HG03354 (cell line): ENCODE measurements around the gene TMEM132C.
"Not testable (repeated sequence)": the region's sequence is repeated elsewhere in the genome, so short reads cannot be mapped to it uniquely, and the experiment has no call there.

Experiments used
- ATAC-seq: cut with Tn5 transposase; IDR thresholded peaks from one replicate; pipeline ENCODE4 v1.9.1; 2021; ENCODE audit warnings: mild to moderate bottlenecking; ENCODE audit not compliant: unreplicated experiment, poor library complexity, severe bottlenecking

Gene TMEM132C

GRCh38 chr12:128267131-128267622, at the start of gene TMEM132C:
Gene TMEM132C, plus strand, starts transcription at chr12:128267170. Its CDS starts 233 bp downstream, at chr12:128267403.
- no peak for ATAC-seq

GRCh38 chr12:128224226-128224625, 42.7 kb upstream of the TMEM132C start:
- no peak for ATAC-seq

GRCh38 chr12:128228581-128228980, 38.4 kb upstream of the TMEM132C start:
- ATAC-seq = no peak

GRCh38 chr12:128235635-128236417, 31.1 kb upstream of the TMEM132C start:
- ATAC-seq = no peak

DNA sequence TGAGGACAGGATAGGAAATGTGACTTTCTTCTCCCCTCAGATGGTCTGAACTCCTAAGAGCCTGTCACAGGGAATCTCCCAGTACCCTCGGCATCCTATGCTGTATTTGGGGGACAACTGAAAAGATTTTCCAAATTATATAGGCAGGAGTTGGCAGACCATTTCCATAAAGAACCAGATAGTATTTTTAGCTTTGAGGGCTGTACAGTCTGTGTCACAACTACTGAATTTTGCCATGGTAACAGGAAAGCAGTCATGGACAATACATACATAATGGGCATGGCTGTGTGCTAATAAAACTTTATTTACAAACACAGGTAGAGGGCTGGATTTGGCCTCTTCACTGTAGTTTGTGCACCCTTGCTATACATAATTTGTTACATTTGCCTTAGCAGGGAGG, 30.4 kb upstream of the TMEM132C start:
- ATAC-seq = no peak

DNA sequence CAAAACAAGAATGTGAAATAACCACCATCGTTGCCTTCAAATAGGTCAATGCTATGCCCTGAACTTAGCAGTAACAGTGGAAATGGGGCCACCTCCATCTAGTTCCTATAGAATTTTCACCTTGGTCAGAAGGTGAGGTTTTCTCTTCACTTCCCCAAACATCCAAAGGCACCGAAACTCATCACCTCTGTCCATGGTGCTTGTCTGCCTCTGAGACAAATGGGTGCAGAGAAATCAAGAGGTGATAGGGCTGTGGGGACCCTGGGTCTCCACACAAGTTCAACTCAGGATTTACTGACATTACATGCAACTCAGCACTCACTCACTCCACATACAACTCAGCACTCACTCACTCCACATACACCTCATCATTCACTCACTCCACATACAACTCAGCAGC, 26.2 kb upstream of the TMEM132C start:
- ATAC-seq = no peak

- no peak for ATAC-seq
Measured at GRCh38 chr12:128245121-128245520, 21.8 kb upstream of the TMEM132C start.

DNA sequence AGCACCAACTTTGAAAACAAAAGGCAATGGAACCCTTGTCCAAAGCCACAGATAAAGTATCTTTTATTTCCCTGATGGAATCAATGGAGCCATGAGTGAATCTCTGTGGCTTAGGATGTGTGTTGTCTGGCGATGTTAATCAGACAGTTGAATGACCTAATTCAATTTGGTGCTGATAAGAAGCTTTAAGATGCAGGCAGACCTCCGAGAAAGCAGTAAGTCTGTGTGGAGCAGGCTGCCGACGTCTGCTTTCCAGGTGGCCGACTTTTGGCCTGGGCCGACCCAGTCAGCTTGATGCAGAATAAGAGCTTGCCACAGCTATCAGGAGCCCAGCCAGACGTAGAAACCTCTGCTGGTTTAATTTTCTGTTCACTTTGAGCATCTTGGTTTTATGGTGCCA, 21.1 kb upstream of the TMEM132C start:
- no peak for ATAC-seq

DNA sequence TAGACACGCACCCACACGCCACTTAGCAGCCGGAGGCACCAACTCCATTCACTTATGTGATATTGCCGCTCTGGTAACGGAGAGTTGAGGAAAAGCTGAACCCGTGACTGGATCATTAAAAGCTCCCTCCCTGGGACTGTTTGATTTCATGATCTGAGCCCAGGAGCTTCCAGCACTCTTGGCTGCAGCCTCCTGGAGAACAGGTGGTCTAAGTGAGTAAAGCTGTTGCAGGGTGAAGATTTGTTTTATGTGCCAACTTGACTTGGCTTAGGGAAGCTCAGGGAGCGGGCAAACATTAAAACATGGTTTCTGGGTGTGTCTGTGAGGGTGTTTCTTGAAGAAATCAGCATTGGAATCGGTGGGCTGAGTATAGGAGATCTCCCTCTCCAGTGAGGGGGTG, 16.9 kb upstream of the TMEM132C start:
- no peak for ATAC-seq

- ATAC-seq = not testable (repeated sequence)
Measured at GRCh38 chr12:128253829-128254228, 13.1 kb upstream of the TMEM132C start.

GRCh38 chr12:128258866-128259555, 8.0 kb upstream of the TMEM132C start:
- no peak for ATAC-seq

GRCh38 chr12:128259556-128260070, 7.4 kb upstream of the TMEM132C start:
- ATAC-seq = no peak

- no peak for ATAC-seq
Measured at GRCh38 chr12:128261757-128262156, 5.2 kb upstream of the TMEM132C start.

DNA sequence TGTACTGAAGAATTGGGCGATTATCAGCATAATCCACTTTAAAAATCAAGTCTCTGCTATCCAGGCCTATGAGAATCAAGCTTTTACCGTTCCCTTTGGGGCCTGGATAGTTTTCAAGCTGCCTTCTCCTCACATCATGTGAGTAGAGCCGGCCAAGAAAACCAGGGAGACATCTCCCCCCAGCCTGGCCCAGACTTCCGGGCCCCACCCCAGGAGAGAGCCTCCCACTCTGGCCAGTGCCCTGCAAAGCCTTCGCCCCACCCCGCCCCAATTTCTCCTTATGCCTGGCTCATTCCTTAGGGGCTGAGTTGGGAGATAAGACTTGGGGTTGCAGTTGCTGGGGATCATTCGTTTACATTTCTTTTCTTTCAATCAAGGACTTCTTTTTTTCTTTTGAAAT, 1.4 kb upstream of the TMEM132C start:
- no peak for ATAC-seq

DNA sequence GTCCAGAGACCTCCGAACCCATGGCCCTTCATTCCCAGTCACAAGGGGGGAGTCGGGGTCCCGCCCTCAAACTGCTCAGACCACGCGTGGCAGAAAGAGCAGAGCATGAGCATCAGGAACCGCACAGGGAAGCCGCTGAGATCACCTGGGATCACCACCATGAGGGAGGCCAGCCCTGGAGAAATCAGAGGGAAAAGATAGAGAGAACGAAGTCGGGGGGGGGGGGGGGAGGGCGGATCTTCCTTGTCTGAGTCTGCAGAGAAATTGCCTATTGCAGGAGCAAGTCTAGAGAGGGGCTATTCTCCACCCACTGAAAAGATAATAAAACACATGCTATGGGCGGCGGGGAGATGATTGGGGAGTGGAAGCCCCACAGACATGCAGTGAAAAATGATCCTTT, 884 bp upstream of the TMEM132C start:
- ATAC-seq = no peak

GRCh38 chr12:128266541-128267130, 334 bp upstream of the TMEM132C start:
- no peak for ATAC-seq

DNA sequence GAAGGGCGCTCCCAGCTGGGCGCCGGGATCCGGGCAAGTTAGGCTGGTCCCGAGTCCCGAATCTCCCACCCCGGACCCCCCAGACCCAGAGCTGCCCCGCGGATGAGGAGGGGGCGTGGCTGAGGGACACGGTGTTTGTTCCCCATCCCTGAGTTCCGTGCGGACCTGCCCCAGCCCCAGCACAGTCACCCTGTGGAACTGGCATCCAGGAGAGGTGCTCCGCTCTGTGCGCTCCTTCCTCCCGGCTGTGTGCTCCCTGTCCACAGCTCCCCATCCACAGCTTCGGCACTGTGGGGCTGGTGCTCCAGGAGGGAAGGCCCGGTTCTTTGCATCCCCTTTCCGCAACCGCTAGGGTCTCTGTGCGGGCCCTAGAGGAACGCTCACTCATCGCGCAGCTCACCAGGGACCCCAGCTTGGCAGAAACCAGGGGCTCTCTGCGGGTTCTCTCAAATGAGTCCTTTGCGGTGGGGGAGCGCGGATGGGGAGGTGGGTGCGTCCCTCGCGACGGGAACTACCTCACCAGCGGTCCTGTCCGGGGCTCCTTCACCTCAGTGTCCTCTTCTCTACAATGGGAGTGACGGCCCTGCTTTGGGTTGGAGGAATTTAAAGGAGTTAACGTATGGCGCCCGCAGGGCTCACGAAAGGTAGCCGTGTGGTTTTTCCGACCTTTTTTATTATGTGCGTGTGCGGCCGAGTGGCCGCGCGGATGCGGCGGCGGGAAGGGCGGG, 845 bp downstream of the TMEM132C start:
- ATAC-seq = no peak

- no peak for ATAC-seq
Measured at GRCh38 chr12:128268379-128268995, 1.5 kb downstream of the TMEM132C start.

- ATAC-seq = no peak
Measured at GRCh38 chr12:128269181-128269591, 2.2 kb downstream of the TMEM132C start.
